ENCODE results near the gene LIMK2.

DNA sequence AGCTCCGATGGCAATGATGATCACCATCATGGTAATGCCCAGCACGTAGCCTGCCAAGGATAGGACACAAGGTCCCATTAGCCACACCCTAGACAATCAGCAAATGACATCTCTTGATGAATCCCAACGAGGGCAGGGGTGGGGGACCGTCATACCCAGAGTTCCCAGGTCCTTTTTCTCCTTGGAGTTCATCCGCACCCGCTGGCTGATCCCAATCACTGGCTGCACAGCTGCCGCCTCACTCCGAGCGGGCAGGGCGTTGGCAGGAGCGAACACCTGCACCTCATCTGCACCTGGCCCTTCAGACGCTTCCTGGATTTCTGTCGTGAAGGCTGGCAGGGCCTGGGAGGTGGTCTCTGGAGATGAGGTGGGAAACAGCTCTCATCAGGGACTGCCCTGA, 77.2 kb downstream of the LIMK2 start:
- TF ChIP-seq CTCF (IDR thresholded peaks at IDR 0.05 in 2 of 3, conservative IDR thresholded peaks at IDR 0.05 in 1 of 3; ENCODE audit: insufficient read depth in 2 of 3, low read depth in 1 of 3, low read length in 3 of 3) (no peak), ZNF316 (IDR thresholded peaks at IDR 0.05) (no peak), POLR2A (conservative IDR thresholded peaks at IDR 0.05) (no peak), STAT5A (IDR thresholded peaks at IDR 0.05; ENCODE audit: borderline replicate concordance, low read length) (no peak), BMI1 (IDR thresholded peaks at IDR 0.05; ENCODE audit: low read length) (no peak), ZNF830 (CRISPR knock-in tag; IDR thresholded peaks at IDR 0.05) (no peak), ZNF75A (CRISPR knock-in tag; IDR thresholded peaks at IDR 0.05) (no peak), FOS (IDR thresholded peaks at IDR 0.05; ENCODE audit: extremely low read depth, insufficient read length) (no peak), PKNOX1 (IDR thresholded peaks at IDR 0.05) (no peak), BCLAF1 (IDR thresholded peaks at IDR 0.05; ENCODE audit: borderline replicate concordance in 1 of 2, control insufficient read depth in 1 of 2, low read depth in 2 of 2, low read length in 1 of 2) (no peak)
- TF ChIP-seq, protein P1, sequence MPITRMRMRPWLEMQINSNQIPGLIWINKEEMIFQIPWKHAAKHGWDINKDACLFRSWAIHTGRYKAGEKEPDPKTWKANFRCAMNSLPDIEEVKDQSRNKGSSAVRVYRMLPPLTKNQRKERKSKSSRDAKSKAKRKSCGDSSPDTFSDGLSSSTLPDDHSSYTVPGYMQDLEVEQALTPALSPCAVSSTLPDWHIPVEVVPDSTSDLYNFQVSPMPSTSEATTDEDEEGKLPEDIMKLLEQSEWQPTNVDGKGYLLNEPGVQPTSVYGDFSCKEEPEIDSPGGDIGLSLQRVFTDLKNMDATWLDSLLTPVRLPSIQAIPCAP (CRISPR knock-in tag; IDR thresholded peaks at IDR 0.05; ENCODE audit: borderline replicate concordance) = no peak
- TF ChIP-seq, protein P2, sequence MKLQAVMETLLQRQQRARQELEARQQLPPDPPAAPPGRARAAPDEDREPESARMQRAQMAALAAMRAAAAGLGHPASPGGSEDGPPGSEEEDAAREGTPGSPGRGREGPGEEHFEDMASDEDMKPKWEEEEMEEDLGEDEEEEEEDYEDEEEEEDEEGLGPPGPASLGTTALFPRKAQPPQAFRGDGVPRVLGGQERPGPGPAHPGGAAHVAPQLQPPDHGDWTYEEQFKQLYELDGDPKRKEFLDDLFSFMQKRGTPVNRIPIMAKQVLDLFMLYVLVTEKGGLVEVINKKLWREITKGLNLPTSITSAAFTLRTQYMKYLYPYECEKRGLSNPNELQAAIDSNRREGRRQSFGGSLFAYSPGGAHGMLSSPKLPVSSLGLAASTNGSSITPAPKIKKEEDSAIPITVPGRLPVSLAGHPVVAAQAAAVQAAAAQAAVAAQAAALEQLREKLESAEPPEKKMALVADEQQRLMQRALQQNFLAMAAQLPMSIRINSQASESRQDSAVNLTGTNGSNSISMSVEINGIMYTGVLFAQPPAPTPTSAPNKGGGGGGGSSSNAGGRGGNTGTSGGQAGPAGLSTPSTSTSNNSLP (IDR thresholded peaks at IDR 0.05; ENCODE audit: borderline replicate concordance, low read depth, low read length) = no peak
- TF ChIP-seq, protein P3, sequence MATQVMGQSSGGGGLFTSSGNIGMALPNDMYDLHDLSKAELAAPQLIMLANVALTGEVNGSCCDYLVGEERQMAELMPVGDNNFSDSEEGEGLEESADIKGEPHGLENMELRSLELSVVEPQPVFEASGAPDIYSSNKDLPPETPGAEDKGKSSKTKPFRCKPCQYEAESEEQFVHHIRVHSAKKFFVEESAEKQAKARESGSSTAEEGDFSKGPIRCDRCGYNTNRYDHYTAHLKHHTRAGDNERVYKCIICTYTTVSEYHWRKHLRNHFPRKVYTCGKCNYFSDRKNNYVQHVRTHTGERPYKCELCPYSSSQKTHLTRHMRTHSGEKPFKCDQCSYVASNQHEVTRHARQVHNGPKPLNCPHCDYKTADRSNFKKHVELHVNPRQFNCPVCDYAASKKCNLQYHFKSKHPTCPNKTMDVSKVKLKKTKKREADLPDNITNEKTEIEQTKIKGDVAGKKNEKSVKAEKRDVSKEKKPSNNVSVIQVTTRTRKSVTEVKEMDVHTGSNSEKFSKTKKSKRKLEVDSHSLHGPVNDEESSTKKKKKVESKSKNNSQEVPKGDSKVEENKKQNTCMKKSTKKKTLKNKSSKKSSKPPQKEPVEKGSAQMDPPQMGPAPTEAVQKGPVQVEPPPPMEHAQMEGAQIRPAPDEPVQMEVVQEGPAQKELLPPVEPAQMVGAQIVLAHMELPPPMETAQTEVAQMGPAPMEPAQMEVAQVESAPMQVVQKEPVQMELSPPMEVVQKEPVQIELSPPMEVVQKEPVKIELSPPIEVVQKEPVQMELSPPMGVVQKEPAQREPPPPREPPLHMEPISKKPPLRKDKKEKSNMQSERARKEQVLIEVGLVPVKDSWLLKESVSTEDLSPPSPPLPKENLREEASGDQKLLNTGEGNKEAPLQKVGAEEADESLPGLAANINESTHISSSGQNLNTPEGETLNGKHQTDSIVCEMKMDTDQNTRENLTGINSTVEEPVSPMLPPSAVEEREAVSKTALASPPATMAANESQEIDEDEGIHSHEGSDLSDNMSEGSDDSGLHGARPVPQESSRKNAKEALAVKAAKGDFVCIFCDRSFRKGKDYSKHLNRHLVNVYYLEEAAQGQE (IDR thresholded peaks at IDR 0.05; ENCODE audit: borderline replicate concordance) = no peak
- TF ChIP-seq, protein P3 (CRISPR knock-in tag; IDR thresholded peaks at IDR 0.05; ENCODE audit: low read depth) = no peak

Measured in K562 (cell line).